ENCODE data around the gene NWD2.

GRCh38 chr4:37232315-37232714, 12.2 kb upstream of the NWD2 start:
- no peak for TF ChIP-seq EZH2 (IDR thresholded peaks at IDR 0.05; ENCODE audit: low read length, missing control alignments)
- TF ChIP-seq, protein P1, sequence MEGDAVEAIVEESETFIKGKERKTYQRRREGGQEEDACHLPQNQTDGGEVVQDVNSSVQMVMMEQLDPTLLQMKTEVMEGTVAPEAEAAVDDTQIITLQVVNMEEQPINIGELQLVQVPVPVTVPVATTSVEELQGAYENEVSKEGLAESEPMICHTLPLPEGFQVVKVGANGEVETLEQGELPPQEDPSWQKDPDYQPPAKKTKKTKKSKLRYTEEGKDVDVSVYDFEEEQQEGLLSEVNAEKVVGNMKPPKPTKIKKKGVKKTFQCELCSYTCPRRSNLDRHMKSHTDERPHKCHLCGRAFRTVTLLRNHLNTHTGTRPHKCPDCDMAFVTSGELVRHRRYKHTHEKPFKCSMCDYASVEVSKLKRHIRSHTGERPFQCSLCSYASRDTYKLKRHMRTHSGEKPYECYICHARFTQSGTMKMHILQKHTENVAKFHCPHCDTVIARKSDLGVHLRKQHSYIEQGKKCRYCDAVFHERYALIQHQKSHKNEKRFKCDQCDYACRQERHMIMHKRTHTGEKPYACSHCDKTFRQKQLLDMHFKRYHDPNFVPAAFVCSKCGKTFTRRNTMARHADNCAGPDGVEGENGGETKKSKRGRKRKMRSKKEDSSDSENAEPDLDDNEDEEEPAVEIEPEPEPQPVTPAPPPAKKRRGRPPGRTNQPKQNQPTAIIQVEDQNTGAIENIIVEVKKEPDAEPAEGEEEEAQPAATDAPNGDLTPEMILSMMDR (conservative IDR thresholded peaks at IDR 0.05 in 1 of 2, IDR thresholded peaks at IDR 0.05 in 1 of 2; ENCODE audit: low read depth in 1 of 2, low read length in 2 of 2): no peak

All from fibroblast of lung (primary cell).